HepG2 (cell line): ENCODE measurements around the gene PARP16. TPM values are rescaled to one million over a fixed set of nuclear protein-coding genes. Genes with fewer than 3 reads are reported as not detected.

ENCODE experiments used
- CTCF ChIP-seq: sonication (generic); formaldehyde crosslinking; IDR thresholded peaks from 2 replicates; pipeline ENCODE4 v1.5.0; 2020; ENCODE audit warnings: mild to moderate bottlenecking, missing genetic modification reagents, moderate library complexity
- FOXA3 ChIP-seq: IDR thresholded peaks from 2 replicates; pipeline ENCODE4 v1.6.1; 2016; ENCODE audit warnings: missing genetic modification reagents, missing compliant biosample characterization
- FOXJ3 ChIP-seq: sonication (generic); formaldehyde crosslinking; IDR thresholded peaks from 2 replicates; pipeline ENCODE4 v1.4.0; 2020; ENCODE audit warnings: missing genetic modification reagents, mild to moderate bottlenecking, borderline replicate concordance
- MAFF ChIP-seq: IDR thresholded peaks from 2 replicates; pipeline ENCODE4 v1.6.1; 2011; ENCODE audit warnings: low read depth, low read length, improper control_type of control experiment
- MAFK ChIP-seq, 2 experiments: IDR thresholded peaks in 1 of 2; conservative IDR thresholded peaks in 1 of 2; 2 replicates each; pipeline ENCODE4 v1.6.1; 2011; ENCODE audit warnings: improper control_type of control experiment in 2 of 2, low read length in 2 of 2
- SAP130 ChIP-seq: IDR thresholded peaks from 2 replicates; pipeline ENCODE4 v1.6.1; 2016; ENCODE audit warnings: low read depth
- SCMH1 ChIP-seq: sonication (generic); formaldehyde crosslinking; IDR thresholded peaks from 2 replicates; pipeline ENCODE4 v1.9.0; 2021; ENCODE audit warnings: missing genetic modification reagents, mild to moderate bottlenecking, borderline replicate concordance
- STAG1 ChIP-seq: sonication (generic); formaldehyde crosslinking; IDR thresholded peaks from 2 replicates; pipeline ENCODE4 v1.4.0; 2020; ENCODE audit warnings: missing genetic modification reagents
- TBP ChIP-seq: sonication (generic); formaldehyde crosslinking; IDR thresholded peaks from 2 replicates; pipeline ENCODE4 v1.5.0; 2020; ENCODE audit warnings: missing genetic modification reagents
- ZNF20 ChIP-seq: sonication (generic); formaldehyde crosslinking; IDR thresholded peaks from 2 replicates; pipeline ENCODE4 v1.4.0; 2020; ENCODE audit warnings: mild to moderate bottlenecking, moderate library complexity, missing genetic modification reagents
- ZNF326 ChIP-seq: sonication (generic); formaldehyde crosslinking; IDR thresholded peaks from 2 replicates; pipeline ENCODE4 v1.4.0; 2020; ENCODE audit warnings: missing genetic modification reagents, borderline replicate concordance
- ZNF33B ChIP-seq: sonication (generic); formaldehyde crosslinking; IDR thresholded peaks from 2 replicates; pipeline ENCODE4 v1.5.1; 2020; ENCODE audit warnings: mild to moderate bottlenecking, missing genetic modification reagents
- ZNF546 ChIP-seq: sonication (generic); formaldehyde crosslinking; conservative IDR thresholded peaks from 2 replicates; pipeline ENCODE4 v1.8.1; 2023; ENCODE audit warnings: mild to moderate bottlenecking, missing genetic modification reagents
- ZNF766 ChIP-seq: sonication (generic); formaldehyde crosslinking; IDR thresholded peaks from 2 replicates; pipeline ENCODE4 v1.5.0; 2020; ENCODE audit warnings: missing genetic modification reagents, borderline replicate concordance
- polyA plus RNA-seq, 8 experiments: library from polyadenylated mRNA; depleted of rRNA in 3 of 8; stranded (reverse) in 7 of 8; unstranded in 1 of 8; fragments of >200 nt; fragmentation: Illumina TruSeq in 4 of 8; extraction: Trizol in 4 of 8; gene quantifications; 2 replicates each; pipeline versions ENCODE4 v1.2.1 to v1.2.3, GENCODE V29; 2011 to 2016; ENCODE audit warnings: low read depth in 4 of 8, missing spikeins in 1 of 8, mixed read lengths in 1 of 8; ENCODE audit not compliant: insufficient read depth in 1 of 8
- total RNA-seq, 5 experiments: library from RNA; depleted of rRNA; stranded (reverse); fragments of >200 nt; fragmentation: Illumina TruSeq; extraction: Trizol; gene quantifications; 2 replicates each; pipeline ENCODE4 v1.2.3, GENCODE V29; 2016; ENCODE audit warnings: low read depth in 1 of 5
- TF ChIP-seq, protein P1 (sequence below): IDR thresholded peaks from 2 replicates; pipeline ENCODE4 v1.6.1; 2012; ENCODE audit warnings: low read depth, low read length, improper control_type of control experiment

The PARP16 gene
- total and polyA plus RNA-seq, 2 of the 13 experiments (the other 11 are each of a cell fraction or from before 2014, with no cell fraction given) = 6.8 to 7.6 TPM

GRCh38 chr15:65323071-65323511, 36.4 kb upstream of the PARP16 start (continued):
- 0 out of 2 replicates have a peak, but pooled peaks have one; percentile 12 for TF ChIP-seq STAG1 (CRISPR knock-in tag)
- TF ChIP-seq ZNF20 (CRISPR knock-in tag) = no peak
- no peak for TF ChIP-seq ZNF33B
- no peak for TF ChIP-seq TBP (CRISPR knock-in tag)
- peak; percentile 43; the same call in 1 of the 2 replicates for TF ChIP-seq SAP130
- TF ChIP-seq, protein P1, sequence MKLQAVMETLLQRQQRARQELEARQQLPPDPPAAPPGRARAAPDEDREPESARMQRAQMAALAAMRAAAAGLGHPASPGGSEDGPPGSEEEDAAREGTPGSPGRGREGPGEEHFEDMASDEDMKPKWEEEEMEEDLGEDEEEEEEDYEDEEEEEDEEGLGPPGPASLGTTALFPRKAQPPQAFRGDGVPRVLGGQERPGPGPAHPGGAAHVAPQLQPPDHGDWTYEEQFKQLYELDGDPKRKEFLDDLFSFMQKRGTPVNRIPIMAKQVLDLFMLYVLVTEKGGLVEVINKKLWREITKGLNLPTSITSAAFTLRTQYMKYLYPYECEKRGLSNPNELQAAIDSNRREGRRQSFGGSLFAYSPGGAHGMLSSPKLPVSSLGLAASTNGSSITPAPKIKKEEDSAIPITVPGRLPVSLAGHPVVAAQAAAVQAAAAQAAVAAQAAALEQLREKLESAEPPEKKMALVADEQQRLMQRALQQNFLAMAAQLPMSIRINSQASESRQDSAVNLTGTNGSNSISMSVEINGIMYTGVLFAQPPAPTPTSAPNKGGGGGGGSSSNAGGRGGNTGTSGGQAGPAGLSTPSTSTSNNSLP = no peak
- no peak for TF ChIP-seq ZNF766
- peak; percentile 34; the same call in 1 of the 2 replicates for TF ChIP-seq CTCF (CRISPR knock-in tag)
- TF ChIP-seq FOXA3 (CRISPR knock-in tag) = no peak
- no peak for TF ChIP-seq FOXJ3
- peak; percentile 34; the same call in 1 of the 2 replicates for TF ChIP-seq MAFF
- TF ChIP-seq ZNF326 (CRISPR knock-in tag) = no peak
- no peak for TF ChIP-seq SCMH1 (CRISPR knock-in tag)
- no peak for TF ChIP-seq ZNF546 (CRISPR knock-in tag)
- peak; percentile 41 to 49; a peak in 2 of 4 replicates for TF ChIP-seq MAFK (conservative IDR thresholded peaks at IDR 0.05 in 1 of 2, IDR thresholded peaks at IDR 0.05 in 1 of 2; ENCODE audit: low read length in 2 of 2)
